Spinal cord (tissue), 10 donors: Measurements from ENCODE around the gene LRRN4. TPM values are rescaled to one million over a fixed set of nuclear protein-coding genes. Genes with fewer than 3 reads are reported as not detected.

ENCODE experiments used
- DNase-seq, 6 donors: peaks; one replicate each; pipeline versions ENCODE4 v3.0.0 to v3.0.0-alpha.2; 2013 to 2015; ENCODE audit warnings: low spot score in 6 of 6, low read depth in 4 of 6
- H3K27ac ChIP-seq: one replicate; pipeline ENCODE4 v1.5.1; 2013; ENCODE audit warnings: low read depth, low read length, control low read depth
- H3K27me3 ChIP-seq: one replicate; pipeline ENCODE4 v1.6.1; 2013; ENCODE audit warnings: low read length; ENCODE audit not compliant: control insufficient read depth, insufficient read depth
- H3K36me3 ChIP-seq: one replicate; pipeline ENCODE4 v1.6.1; 2013; ENCODE audit warnings: low read length; ENCODE audit not compliant: control insufficient read depth, insufficient read depth
- H3K4me1 ChIP-seq: one replicate; pipeline ENCODE4 v1.6.1; 2013; ENCODE audit warnings: low read length; ENCODE audit not compliant: control insufficient read depth, insufficient read depth
- H3K4me3 ChIP-seq: one replicate; pipeline ENCODE4 v1.5.1; 2013; ENCODE audit warnings: low read depth, low read length, control low read depth
- H3K9me3 ChIP-seq: one replicate; pipeline ENCODE4 v1.6.1; 2013; ENCODE audit warnings: low read length; ENCODE audit not compliant: control insufficient read depth, insufficient read depth
- WGBS: methylation state at CpG from one replicate; pipeline ENCODE4 v1.1.5; 2013; ENCODE audit warnings: missing lambda C conversion rate; ENCODE audit not compliant: insufficient coverage; 5-methylcytosine and 5-hydroxymethylcytosine counted together
- polyA plus RNA-seq, 2 donors: library from polyadenylated mRNA; unstranded; fragments of 120-200 nt; gene quantifications; one replicate each; pipeline ENCODE4 v1.2.1, GENCODE V29; 2013; ENCODE audit not compliant: insufficient read length in 2 of 2
- small RNA-seq: library from RNA; depleted of rRNA; stranded (forward); fragments of <200 nt; gene quantifications from one replicate; pipeline ENCODE3, GENCODE V24; 2014; ENCODE audit warnings: low replicate concordance
- total RNA-seq, 2 donors: library from RNA; depleted of rRNA in 1 of 2; stranded (reverse); fragments of 120-200 nt in 1 of 2; fragments of >200 nt in 1 of 2; gene quantifications; one replicate each; pipeline versions ENCODE4 v1.2.3 to v1.2.4, GENCODE V29; 2013 to 2014
- donor health status: healthy.

The LRRN4 gene
- total and polyA plus RNA-seq, 4 donors, result 0.20 to 1.0 (median 0.64) TPM

DNA sequence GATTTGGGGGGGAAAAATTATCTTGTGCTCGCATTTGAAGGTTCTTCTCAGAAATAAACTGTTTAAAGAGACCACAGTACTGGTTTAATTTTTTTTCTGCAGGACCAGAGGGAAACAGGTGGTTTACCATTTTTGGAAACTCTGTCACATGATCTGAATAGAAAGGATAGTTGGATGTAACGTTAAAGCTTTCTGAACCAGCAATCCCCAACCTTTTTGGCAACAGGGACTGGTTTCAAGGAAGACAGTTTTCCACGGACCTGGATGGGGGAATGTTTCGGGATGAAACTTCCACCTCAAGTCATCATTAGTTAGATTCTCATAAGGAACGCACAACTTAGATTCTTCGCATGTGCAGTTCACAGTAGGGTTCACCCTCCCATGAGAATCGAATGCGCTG, 53.0 kb downstream of the LRRN4 start:
- Histone ChIP-seq H3K27ac (no peak overlapping the region), H3K27me3 (no peaks in the 10 kb centered on the region), H3K4me1 (no peaks in the 10 kb centered on the region), H3K4me3 (no peak overlapping the region), H3K9me3 (no peaks in the 10 kb centered on the region), H3K36me3 (no peaks in the 10 kb centered on the region)
- DNase-seq, result no peak
- WGBS, result 91% methylated on average over 5 of the region's 8 CpGs

- Histone ChIP-seq H3K9me3 (no peaks in the 10 kb centered on the region), H3K4me1 (no peaks in the 10 kb centered on the region), H3K27ac (no peak overlapping the region), H3K27me3 (no peaks in the 10 kb centered on the region), H3K36me3 (no peaks in the 10 kb centered on the region), H3K4me3 (no peak overlapping the region)
- no peak for DNase-seq
- 96% methylated on average over 8 of the region's 9 CpGs for WGBS
Measured at GRCh38 chr20:5999783-6000182, 54.1 kb downstream of the LRRN4 start.

DNA sequence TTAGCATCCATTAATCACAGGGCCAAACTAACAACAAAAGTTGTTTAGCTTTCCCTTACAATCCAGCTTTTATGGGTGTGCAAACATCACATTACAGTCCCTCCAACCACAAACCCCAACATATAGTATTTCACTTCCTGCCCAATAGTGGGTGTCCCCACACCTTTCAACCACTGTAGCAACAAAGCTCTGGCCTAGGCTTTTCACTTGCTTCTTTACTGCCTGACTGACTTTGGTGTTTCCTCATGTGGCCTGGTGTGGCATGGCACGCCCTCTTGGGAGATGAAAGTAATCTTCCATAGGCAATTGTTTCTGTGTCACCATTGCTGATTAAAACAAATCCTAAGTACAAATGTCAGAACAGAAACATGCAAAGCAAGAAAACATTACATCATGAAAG, 57.1 kb downstream of the LRRN4 start:
- no peak overlapping the region for H3K27ac ChIP-seq
- no peaks in the 10 kb centered on the region for H3K9me3 ChIP-seq
- DNase-seq, result no peak
- H3K4me1 ChIP-seq, result no peaks in the 10 kb centered on the region
- no peaks in the 10 kb centered on the region for H3K27me3 ChIP-seq
- peaks cover 4% of the 10 kb centered on the region for H3K36me3 ChIP-seq
- no peak overlapping the region for H3K4me3 ChIP-seq
- no CpG with 5 or more reads among the region's 1 CpG for WGBS

- H3K9me3 ChIP-seq, result no peaks in the 10 kb centered on the region
- H3K36me3 ChIP-seq, result peaks cover 4% of the 10 kb centered on the region
- no peaks in the 10 kb centered on the region for H3K27me3 ChIP-seq
- WGBS, result no CpG with 5 or more reads among the region's 2 CpGs
- H3K4me1 ChIP-seq, result no peaks in the 10 kb centered on the region
- H3K4me3 ChIP-seq, result no peak overlapping the region
- no peak overlapping the region for H3K27ac ChIP-seq
- DNase-seq, result no peak
Measured at GRCh38 chr20:5991623-5992441, 62.0 kb downstream of the LRRN4 start.

- no peak overlapping the region for H3K4me3 ChIP-seq
- H3K27ac ChIP-seq, result no peak overlapping the region
- H3K4me1 ChIP-seq, result no peaks in the 10 kb centered on the region
- no peaks in the 10 kb centered on the region for H3K27me3 ChIP-seq
- peaks cover 4% of the 10 kb centered on the region for H3K36me3 ChIP-seq
- 100% methylated on average over 1 of the region's 3 CpGs for WGBS
- H3K9me3 ChIP-seq, result no peaks in the 10 kb centered on the region
- DNase-seq, result no peak
Measured at GRCh38 chr20:5990946-5991345, 62.9 kb downstream of the LRRN4 start.

Small RNA genes within 50 kb of the gene (small RNA-seq; reads per million reads assigned to genes)
- gene RN7SL498P, result not detected

Other genes starting within 250 kb of the LRRN4 start
- gene CHGB, start 142.6 kb downstream of the LRRN4 start, total RNA-seq, result 10 to 100 TPM; 18.2 to 49.3 TPM
- gene CHGB, start 142.6 kb downstream of the LRRN4 start, polyA plus RNA-seq, result 100 to 1,000 TPM; 134 to 147 TPM
- gene TRMT6, start 103.5 kb downstream of the LRRN4 start, total RNA-seq, result 1 to 10 TPM; 7.2 to 9.9 TPM
- 10 to 100 TPM; 13.0 to 14.8 TPM for gene TRMT6, start 103.5 kb downstream of the LRRN4 start, polyA plus RNA-seq
- gene MCM8, start 103.4 kb downstream of the LRRN4 start, total RNA-seq, result 10 to 100 TPM in 1 of 2 donors, 1 to 10 TPM in 1; 7.7 to 10.1 TPM
- gene MCM8, start 103.4 kb downstream of the LRRN4 start, polyA plus RNA-seq, result 1 to 10 TPM; 7.1 to 9.2 TPM
- gene CRLS1, start 47.9 kb downstream of the LRRN4 start, total RNA-seq, result 10 to 100 TPM; 43.2 to 56.0 TPM
- gene CRLS1, start 47.9 kb downstream of the LRRN4 start, polyA plus RNA-seq, result 10 to 100 TPM; 60.1 to 63.0 TPM
- 1 to 10 TPM; 5.2 to 5.4 TPM for gene FERMT1, start 69.0 kb upstream of the LRRN4 start, total RNA-seq
- gene FERMT1, start 69.0 kb upstream of the LRRN4 start, polyA plus RNA-seq, result 1 to 10 TPM; 5.7 to 6.8 TPM